Spleen (tissue), 11 donors: ENCODE data around the gene LRP1. TPM values are rescaled to one million over a fixed set of nuclear protein-coding genes. Genes with fewer than 3 reads are reported as not detected.
A peak's percentile ranks its signal among the peaks of the same experiment; 100 is the strongest.

Source experiments
- DNase-seq: peaks from one replicate; pipeline ENCODE4 v3.0.0-alpha.2; 2020
- H3K27ac ChIP-seq, 8 donors: fragments of 200-600 bp; sonication (generic) in 7 of 8; 1 replicate in 4 of 8; 2 replicates in 4 of 8; pipeline versions ENCODE4 v1.5.0 to v1.8.0; 2016 to 2021; ENCODE audit warnings: inconsistent platforms in 4 of 8, mild to moderate bottlenecking in 4 of 8, moderate library complexity in 1 of 8
- H3K27me3 ChIP-seq, 7 donors: fragments of 200-600 bp; sonication (generic) in 6 of 7; replicated peaks in 1 of 7; 1 replicate in 4 of 7; 2 replicates in 3 of 7; pipeline versions ENCODE4 v1.5.0 to v1.8.0; 2016 to 2021; ENCODE audit warnings: inconsistent platforms in 3 of 7, mild to moderate bottlenecking in 1 of 7
- H3K36me3 ChIP-seq, 6 donors: fragments of 200-600 bp; sonication (generic) in 5 of 6; 1 replicate in 4 of 6; 2 replicates in 2 of 6; pipeline versions ENCODE4 v1.5.0 to v1.8.0; 2016 to 2021; ENCODE audit warnings: inconsistent platforms in 2 of 6
- H3K4me1 ChIP-seq, 6 donors: fragments of 200-600 bp; sonication (generic) in 5 of 6; 1 replicate in 3 of 6; 2 replicates in 3 of 6; pipeline versions ENCODE4 v1.5.0 to v1.8.0; 2016 to 2021; ENCODE audit warnings: inconsistent platforms in 3 of 6
- H3K4me3 ChIP-seq, 8 donors: fragments of 200-600 bp; sonication (generic) in 7 of 8; 1 replicate in 4 of 8; 2 replicates in 4 of 8; pipeline versions ENCODE4 v1.5.0 to v1.8.0; 2016 to 2021; ENCODE audit warnings: inconsistent platforms in 4 of 8, mild to moderate bottlenecking in 4 of 8, moderate library complexity in 2 of 8
- H3K9me3 ChIP-seq, 8 donors: fragments of 200-600 bp; sonication (generic) in 7 of 8; 1 replicate in 4 of 8; 2 replicates in 4 of 8; pipeline versions ENCODE4 v1.5.0 to v1.8.0; 2016 to 2021; ENCODE audit warnings: inconsistent platforms in 4 of 8
- CTCF ChIP-seq, 11 experiments: fragments of 200-600 bp in 7 of 11; fragments of 450-650 bp in 4 of 11; sonication (generic) in 4 of 11; IDR thresholded peaks in 8 of 11; conservative IDR thresholded peaks in 3 of 11; 1 replicate in 7 of 11; 2 replicates in 4 of 11; pipeline versions ENCODE4 v1.4.0 to v1.8.0; 2016 to 2021; ENCODE audit warnings: antibody characterized with exemption in 11 of 11, inconsistent platforms in 4 of 11, mild to moderate bottlenecking in 1 of 11
- POLR2A ChIP-seq, 3 donors: fragments of 450-650 bp; IDR thresholded peaks; one replicate each; pipeline ENCODE4 v1.5.1; 2017; ENCODE audit warnings: antibody characterized with exemption in 3 of 3, mild to moderate bottlenecking in 1 of 3
- POLR2AphosphoS5 ChIP-seq, 3 donors: sonication (generic); formaldehyde crosslinking; IDR thresholded peaks; one replicate each; pipeline ENCODE4 v1.5.1; 2017; ENCODE audit warnings: antibody characterized with exemption in 3 of 3
- WGBS, 5 donors: extraction: QIAGEN DNeasy Blood & Tissue Kit in 3 of 5; methylation state at CpG; one replicate each; pipeline versions ENCODE4 v1.1.5 to v1.1.7; 2013 to 2018; 5-methylcytosine and 5-hydroxymethylcytosine counted together
- intact Hi-C: fragments of 100-400 bp; cut with DNase I; formaldehyde crosslinking; loops from one replicate; pipeline ENCODE4 v1.15.0; 2023; ENCODE audit warnings: low total_unique reads
- polyA plus RNA-seq, 3 donors: library from polyadenylated mRNA; stranded (reverse); fragments of 200-250 nt; gene quantifications; one replicate each; pipeline ENCODE4 v1.2.1, GENCODE V29; 2013
- total RNA-seq, 7 donors: library from RNA; depleted of rRNA in 3 of 7; stranded (reverse); fragments of >200 nt in 3 of 7; fragmentation: NEBNext Ultra II Directional in 4 of 7; extraction: Animal tissue kit (Norgen Biotek cat#: 25700) in 4 of 7; gene quantifications; one replicate each; pipeline versions ENCODE4 v1.1.0 to v1.2.1, GENCODE V29; 2016 to 2021
- donor health status: healthy with polysubstance abuse.
- donor health status: DM: no; HTN: no; CAD: no; lungs with moderate emphysema.
- donor health status: DM: no; HTN: no; CAD: no.
- donor health status: Bipolar disorder and iron deficiency.
- donor health status: healthy.
- donor health status: DM: no; HTN: no; CAD: no.
- donor health status: DM: yes; HTN: yes; CAD: no.

LRP1 gene
- total and polyA plus RNA-seq, 10 donors: 8.9 to 216 (median 159) TPM

GRCh38 chr12:57248934-57249742 lies 120.9 kb downstream of the LRP1 start:
- intact Hi-C loops: no loop called here
- DNase-seq: no peak
- Histone ChIP-seq H3K27me3 (peaks cover 0 to 15% (median 3%) of the 10 kb centered on the region in 7 donors), H3K9me3 (no peaks in the 10 kb centered on the region), H3K4me3 (peak overlapping the region in 3 of 8 donors; percentile 8 to 28 (median 19)), H3K36me3 (peaks cover 0 to 15% (median 1%) of the 10 kb centered on the region in 6 donors), H3K4me1 (peaks cover 0 to 11% (median 1%) of the 10 kb centered on the region in 6 donors), H3K27ac (peak overlapping the region in 1 of 8 donors; percentile 23)
- 51 to 63% (median 63%) methylated on average over 7 of the region's 7 CpGs for WGBS, 5 donors
- TF ChIP-seq POLR2AphosphoS5 (IDR thresholded peaks at IDR 0.05) (no peak), CTCF (IDR thresholded peaks at IDR 0.05 in 8 of 11, conservative IDR thresholded peaks at IDR 0.05 in 3 of 11) (no peak), POLR2A (IDR thresholded peaks at IDR 0.05) (no peak)

- 85 to 91% (median 89%) methylated on average over 3 of the region's 3 CpGs for WGBS, 5 donors
- Histone ChIP-seq H3K9me3 (no peaks in the 10 kb centered on the region), H3K27ac (no peak overlapping the region), H3K4me1 (peaks cover 0 to 10% (median 0%) of the 10 kb centered on the region in 6 donors), H3K36me3 (peaks cover 0 to 27% (median 14%) of the 10 kb centered on the region in 6 donors), H3K4me3 (no peak overlapping the region), H3K27me3 (peaks cover 0 to under 1% (median 0%) of the 10 kb centered on the region in 7 donors)
- TF ChIP-seq POLR2A (IDR thresholded peaks at IDR 0.05): no peak
- TF ChIP-seq CTCF (IDR thresholded peaks at IDR 0.05 in 8 of 11, conservative IDR thresholded peaks at IDR 0.05 in 3 of 11): no peak
- no peak for TF ChIP-seq POLR2AphosphoS5 (IDR thresholded peaks at IDR 0.05)
- no peak for DNase-seq
- intact Hi-C loops: no loop called here
Observed at GRCh38 chr12:57250541-57250940, 122.3 kb downstream of the LRP1 start.

GRCh38 chr12:57250956-57251355 lies 122.7 kb downstream of the LRP1 start, which contains the start of gene STAC3:
Gene STAC3 (minus strand): TSS chr12:57251187. CDS start chr12:57249636, 1,551 bp downstream.
- WGBS, 5 donors: 71 to 88% (median 84%) methylated on average over 7 of the region's 7 CpGs
- Histone ChIP-seq H3K4me1 (peaks cover 0 to 10% (median 0%) of the 10 kb centered on the region in 6 donors), H3K9me3 (no peaks in the 10 kb centered on the region), H3K27ac (no peak within 1 kb of the TSS), H3K4me3 (no peak within 1 kb of the TSS), H3K27me3 (no peaks in the 10 kb centered on the region), H3K36me3 (peaks cover 0 to 32% (median 18%) of the 10 kb centered on the region in 6 donors)
- intact Hi-C loops: no loop called here
- no peak for DNase-seq
- no peak for TF ChIP-seq CTCF (IDR thresholded peaks at IDR 0.05 in 8 of 11, conservative IDR thresholded peaks at IDR 0.05 in 3 of 11)
- no peak for TF ChIP-seq POLR2AphosphoS5 (IDR thresholded peaks at IDR 0.05)
- no peak for TF ChIP-seq POLR2A (IDR thresholded peaks at IDR 0.05)
